ENCODE data around the gene DNASE2. TPM values are rescaled to one million over a fixed set of nuclear protein-coding genes. Genes with fewer than 3 reads are reported as not detected.
"Not testable (repeated sequence)": the region's sequence is repeated elsewhere in the genome, so short reads cannot be mapped to it uniquely, and the experiment has no call there.

DNASE2 gene
- total RNA-seq, 2 donors from 2014 or later, result 29.0 to 33.5 TPM

GRCh38 chr19:12899891-12900518 is 18.8 kb upstream of the DNASE2 start:
- intact Hi-C loops (cut with DNase I), result no loop called here
- no peak for DNase-seq
- no peaks in the 10 kb centered on the region for H3K36me3 ChIP-seq
- H3K9ac ChIP-seq (ENCODE audit: low read depth in 2 of 2, low read length in 2 of 2), result no peak overlapping the region
- H3K27ac ChIP-seq, result no peak overlapping the region
- H3K4me3 ChIP-seq, result no peak overlapping the region
- no peaks in the 10 kb centered on the region for H3K27me3 ChIP-seq
- H3K4me1 ChIP-seq, result no peaks in the 10 kb centered on the region
- no peak for TF ChIP-seq CTCF (IDR thresholded peaks at IDR 0.05)
- no peaks in the 10 kb centered on the region for H3K9me3 ChIP-seq

GRCh38 chr19:12896460-12896859 is 15.2 kb upstream of the DNASE2 start:
- DNase-seq, result no peak

GRCh38 chr19:12893582-12893981 is 12.3 kb upstream of the DNASE2 start:
- no peaks in the 10 kb centered on the region for H3K36me3 ChIP-seq
- intact Hi-C loops (cut with DNase I), result no loop called here

More at GRCh38 chr19:12896460-12896859, 15.2 kb upstream of the DNASE2 start:
- intact Hi-C loops (cut with DNase I), result no loop called here
- no peaks in the 10 kb centered on the region for H3K36me3 ChIP-seq
- no peak overlapping the region for H3K27ac ChIP-seq
- H3K27me3 ChIP-seq, result no peaks in the 10 kb centered on the region
- TF ChIP-seq CTCF (IDR thresholded peaks at IDR 0.05), result no peak
- no peaks in the 10 kb centered on the region for H3K9me3 ChIP-seq
- no peak overlapping the region for H3K4me3 ChIP-seq
- no peak overlapping the region for H3K9ac ChIP-seq (ENCODE audit: low read depth in 2 of 2, low read length in 2 of 2)
- H3K4me1 ChIP-seq, result peaks cover 6% of the 10 kb centered on the region

GRCh38 chr19:12891553-12892021 is 10.3 kb upstream of the DNASE2 start:
- intact Hi-C loops (cut with DNase I), result no loop called here

More at GRCh38 chr19:12893582-12893981, 12.3 kb upstream of the DNASE2 start:
- no peak for TF ChIP-seq CTCF (IDR thresholded peaks at IDR 0.05)
- DNase-seq, result no peak
- Histone ChIP-seq H3K27ac (no peak overlapping the region), H3K9ac (ENCODE audit: low read depth in 2 of 2, low read length in 2 of 2) (no peak overlapping the region), H3K4me1 (peaks cover 6% of the 10 kb centered on the region), H3K4me3 (no peak overlapping the region), H3K9me3 (no peaks in the 10 kb centered on the region), H3K27me3 (no peaks in the 10 kb centered on the region)

GRCh38 chr19:12890787-12891552 is 9.7 kb upstream of the DNASE2 start, which contains the start of gene GCDH:
Gene GCDH (plus strand): TSS chr19:12891160. CDS start chr19:12891305, 145 bp downstream.
- peak; percentile 98 for DNase-seq
- no peak for TF ChIP-seq CTCF (IDR thresholded peaks at IDR 0.05)
- Histone ChIP-seq H3K36me3 (no peaks in the 10 kb centered on the region), H3K4me1 (peaks cover 6% of the 10 kb centered on the region), H3K9ac (ENCODE audit: low read depth in 2 of 2, low read length in 2 of 2) (peak within 1 kb of the TSS; percentile 77 to 79), H3K27ac (no peak within 1 kb of the TSS), H3K27me3 (no peaks in the 10 kb centered on the region), H3K4me3 (peak within 1 kb of the TSS; percentile 93), H3K9me3 (no peaks in the 10 kb centered on the region)
- intact Hi-C loops (cut with DNase I), result no loop called here

More at GRCh38 chr19:12891553-12892021, 10.3 kb upstream of the DNASE2 start:
- Histone ChIP-seq H3K27ac (no peak overlapping the region), H3K36me3 (no peaks in the 10 kb centered on the region), H3K27me3 (no peaks in the 10 kb centered on the region), H3K9ac (ENCODE audit: low read depth in 2 of 2, low read length in 2 of 2) (peak overlapping the region; percentile 77 to 79), H3K4me1 (peaks cover 6% of the 10 kb centered on the region), H3K9me3 (no peaks in the 10 kb centered on the region), H3K4me3 (peak overlapping the region; percentile 93)
- TF ChIP-seq CTCF (IDR thresholded peaks at IDR 0.05), result no peak
- no peak for DNase-seq

- H3K9ac ChIP-seq (ENCODE audit: low read depth in 2 of 2, low read length in 2 of 2), result peak overlapping the region; percentile 7 to 79
Measured at GRCh38 chr19:12890299-12890786, 9.1 kb upstream of the DNASE2 start.

More at GRCh38 chr19:12890299-12890786, 9.1 kb upstream of the DNASE2 start:
- H3K27me3 ChIP-seq; H3K4me3 ChIP-seq; intact Hi-C loops (cut with DNase I); H3K9me3 ChIP-seq; H3K27ac ChIP-seq; H3K36me3 ChIP-seq; H3K4me1 ChIP-seq; DNase-seq: not testable (repeated sequence)
